Measurements from ENCODE around the gene JPT2.

JPT2 gene

DNA sequence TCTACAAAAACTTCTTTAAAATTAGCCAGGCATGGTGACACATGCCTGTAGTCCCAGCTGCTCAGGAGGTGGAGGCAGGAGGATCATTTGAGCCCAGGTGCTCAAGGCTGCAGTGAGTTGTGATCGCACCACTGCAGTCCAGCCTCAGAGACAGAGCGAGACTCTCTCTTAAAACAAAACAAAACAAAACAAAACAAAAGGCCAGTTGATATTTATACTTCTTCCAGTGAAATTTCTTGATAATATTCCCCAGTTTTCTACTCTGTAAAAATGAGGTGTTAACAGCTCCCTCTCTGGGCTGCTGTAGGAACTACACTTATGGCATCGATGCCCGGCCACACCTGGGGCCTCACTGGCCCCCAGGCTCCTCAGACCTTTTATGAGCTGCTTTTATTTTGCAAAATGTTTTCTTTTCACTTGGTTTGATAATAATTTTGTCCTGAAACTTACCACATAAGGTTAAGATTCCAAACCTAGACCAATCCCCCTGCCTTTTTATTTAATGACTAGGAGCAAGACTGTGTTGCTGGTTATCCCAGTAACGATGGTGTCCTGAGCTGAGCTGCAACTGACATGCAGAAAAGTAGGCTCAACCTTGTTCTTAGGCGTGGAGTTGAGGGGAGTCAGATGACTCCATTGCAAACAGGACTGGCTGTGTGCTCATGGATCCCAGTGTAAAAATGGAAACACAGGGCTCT lies 45.5 kb downstream of the JPT2 start:
- H3K27ac ChIP-seq: peak overlapping the region in 1 of 2 donors; percentile 40
- no peak for DNase-seq (ENCODE audit: low spot score)

DNA sequence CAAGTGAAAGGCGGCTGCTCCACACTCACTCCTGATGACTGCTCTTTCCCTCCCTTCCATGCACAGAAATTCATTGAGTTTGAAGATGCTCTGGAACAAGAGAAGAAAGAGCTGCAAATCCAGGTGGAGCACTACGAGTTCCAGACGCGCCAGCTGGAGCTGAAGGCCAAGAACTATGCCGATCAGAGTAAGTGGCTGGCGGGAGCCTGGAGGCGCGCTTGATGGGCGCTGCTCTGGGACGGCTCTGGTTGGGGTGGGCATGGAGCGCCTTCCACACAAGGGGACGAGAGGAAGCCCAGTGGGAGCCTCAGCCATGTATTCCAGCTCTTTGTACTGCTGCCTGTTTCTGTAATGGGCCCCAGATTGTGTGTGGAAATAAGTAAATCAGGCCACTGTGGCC lies 46.4 kb downstream of the JPT2 start:
- Histone ChIP-seq H3K4me3 (no peak overlapping the region), H3K27ac (no peak overlapping the region)
- TF ChIP-seq, protein P1, sequence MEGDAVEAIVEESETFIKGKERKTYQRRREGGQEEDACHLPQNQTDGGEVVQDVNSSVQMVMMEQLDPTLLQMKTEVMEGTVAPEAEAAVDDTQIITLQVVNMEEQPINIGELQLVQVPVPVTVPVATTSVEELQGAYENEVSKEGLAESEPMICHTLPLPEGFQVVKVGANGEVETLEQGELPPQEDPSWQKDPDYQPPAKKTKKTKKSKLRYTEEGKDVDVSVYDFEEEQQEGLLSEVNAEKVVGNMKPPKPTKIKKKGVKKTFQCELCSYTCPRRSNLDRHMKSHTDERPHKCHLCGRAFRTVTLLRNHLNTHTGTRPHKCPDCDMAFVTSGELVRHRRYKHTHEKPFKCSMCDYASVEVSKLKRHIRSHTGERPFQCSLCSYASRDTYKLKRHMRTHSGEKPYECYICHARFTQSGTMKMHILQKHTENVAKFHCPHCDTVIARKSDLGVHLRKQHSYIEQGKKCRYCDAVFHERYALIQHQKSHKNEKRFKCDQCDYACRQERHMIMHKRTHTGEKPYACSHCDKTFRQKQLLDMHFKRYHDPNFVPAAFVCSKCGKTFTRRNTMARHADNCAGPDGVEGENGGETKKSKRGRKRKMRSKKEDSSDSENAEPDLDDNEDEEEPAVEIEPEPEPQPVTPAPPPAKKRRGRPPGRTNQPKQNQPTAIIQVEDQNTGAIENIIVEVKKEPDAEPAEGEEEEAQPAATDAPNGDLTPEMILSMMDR (IDR thresholded peaks at IDR 0.05): no peak
- no peak for DNase-seq (ENCODE audit: low spot score)

More for the DNA sequence above, 45.5 kb downstream of the JPT2 start:
- TF ChIP-seq, protein P1 (IDR thresholded peaks at IDR 0.05): peak; percentile 41
- no peak overlapping the region for H3K4me3 ChIP-seq

DNA sequence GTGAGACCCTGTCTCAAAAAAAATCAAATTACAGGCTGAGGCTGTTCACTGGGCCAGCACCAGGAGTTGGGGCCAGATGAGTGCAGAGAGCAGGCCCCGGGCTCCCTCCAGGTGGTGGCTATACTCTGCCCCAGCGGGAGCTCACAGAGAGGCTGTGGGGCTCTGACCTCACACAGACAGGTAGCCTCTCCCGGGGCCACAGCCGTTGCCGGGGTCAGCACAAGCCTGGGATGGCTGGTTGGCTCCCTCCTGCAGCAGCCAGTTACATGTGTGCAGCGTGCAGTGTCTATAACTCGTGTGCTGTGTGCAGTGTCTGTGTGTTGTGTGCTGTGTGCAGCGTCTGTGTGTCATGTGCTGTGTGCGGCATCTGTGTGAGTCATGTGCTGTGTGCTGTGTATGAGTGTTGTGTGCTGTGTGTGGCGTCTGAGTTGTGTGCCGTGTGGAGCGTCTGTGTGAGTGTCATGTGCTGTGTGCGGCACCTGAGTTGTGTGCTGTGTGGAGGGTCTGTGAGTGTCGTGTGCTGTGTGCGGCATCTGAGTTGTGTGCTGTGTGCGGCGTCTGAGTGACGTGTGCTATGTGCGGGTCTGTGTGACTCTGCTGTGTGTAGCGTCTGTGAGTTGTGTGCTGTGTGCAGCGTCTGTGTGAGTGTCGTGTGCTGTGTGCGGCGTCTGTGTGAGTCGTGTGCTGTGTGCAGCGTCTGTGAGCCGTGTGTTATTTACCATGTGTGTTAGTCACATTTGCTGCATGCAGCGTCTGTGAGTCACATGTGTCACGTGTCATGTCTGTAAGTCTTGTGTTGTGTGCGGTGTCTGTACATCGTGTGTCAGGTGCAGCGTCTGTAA lies 48.8 kb downstream of the JPT2 start:
- DNase-seq (ENCODE audit: low spot score): no peak
- H3K27ac ChIP-seq: no peak overlapping the region
- H3K4me3 ChIP-seq: no peak overlapping the region
- TF ChIP-seq, protein P1 (IDR thresholded peaks at IDR 0.05): no peak

- no peak for DNase-seq (ENCODE audit: low spot score)
- no peak overlapping the region for H3K4me3 ChIP-seq
- TF ChIP-seq, protein P1 (IDR thresholded peaks at IDR 0.05): no peak
- H3K27ac ChIP-seq: no peak overlapping the region
These were observed 49.9 kb downstream of the JPT2 start for GRCh38 chr16:1727651-1728624.

DNA sequence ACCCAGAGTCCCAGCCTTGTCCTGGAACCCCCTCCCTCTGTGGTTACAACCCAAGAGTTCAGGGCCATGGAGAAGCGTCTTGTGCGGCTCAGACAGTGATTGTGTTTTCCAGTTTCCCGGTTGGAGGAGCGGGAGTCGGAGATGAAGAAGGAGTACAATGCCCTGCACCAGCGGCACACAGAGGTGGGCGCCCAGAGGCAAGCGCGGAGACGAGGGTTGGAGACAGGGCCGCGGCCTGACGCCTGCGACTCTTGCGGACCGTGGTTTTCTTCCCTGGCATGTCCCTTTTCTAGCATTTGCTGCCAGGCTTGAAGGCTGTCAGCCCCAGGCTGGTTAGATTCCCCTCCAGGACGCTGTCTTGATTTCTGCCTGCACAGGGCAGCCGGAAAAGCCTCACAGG lies 50.9 kb downstream of the JPT2 start:
- Histone ChIP-seq H3K27ac (no peak overlapping the region), H3K4me3 (no peak overlapping the region)
- DNase-seq (ENCODE audit: low spot score): no peak
- TF ChIP-seq, protein P1 (IDR thresholded peaks at IDR 0.05): no peak

GRCh38 chr16:1729445-1729844 lies 51.4 kb downstream of the JPT2 start:
- no peak overlapping the region for H3K27ac ChIP-seq
- TF ChIP-seq, protein P1 (IDR thresholded peaks at IDR 0.05): no peak
- no peak overlapping the region for H3K4me3 ChIP-seq
- no peak for DNase-seq (ENCODE audit: low spot score)
